DMS79 treated with DMSO at 0.1 percent for 48 hours (cell line): ENCODE measurements around the gene CRELD2.

Experiments used
- DNase-seq: peaks from one replicate; lab custom pipeline; 2025; lab: John Stamatoyannopoulos, UW

Gene CRELD2, protein sequence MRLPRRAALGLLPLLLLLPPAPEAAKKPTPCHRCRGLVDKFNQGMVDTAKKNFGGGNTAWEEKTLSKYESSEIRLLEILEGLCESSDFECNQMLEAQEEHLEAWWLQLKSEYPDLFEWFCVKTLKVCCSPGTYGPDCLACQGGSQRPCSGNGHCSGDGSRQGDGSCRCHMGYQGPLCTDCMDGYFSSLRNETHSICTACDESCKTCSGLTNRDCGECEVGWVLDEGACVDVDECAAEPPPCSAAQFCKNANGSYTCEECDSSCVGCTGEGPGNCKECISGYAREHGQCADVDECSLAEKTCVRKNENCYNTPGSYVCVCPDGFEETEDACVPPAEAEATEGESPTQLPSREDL

DNA sequence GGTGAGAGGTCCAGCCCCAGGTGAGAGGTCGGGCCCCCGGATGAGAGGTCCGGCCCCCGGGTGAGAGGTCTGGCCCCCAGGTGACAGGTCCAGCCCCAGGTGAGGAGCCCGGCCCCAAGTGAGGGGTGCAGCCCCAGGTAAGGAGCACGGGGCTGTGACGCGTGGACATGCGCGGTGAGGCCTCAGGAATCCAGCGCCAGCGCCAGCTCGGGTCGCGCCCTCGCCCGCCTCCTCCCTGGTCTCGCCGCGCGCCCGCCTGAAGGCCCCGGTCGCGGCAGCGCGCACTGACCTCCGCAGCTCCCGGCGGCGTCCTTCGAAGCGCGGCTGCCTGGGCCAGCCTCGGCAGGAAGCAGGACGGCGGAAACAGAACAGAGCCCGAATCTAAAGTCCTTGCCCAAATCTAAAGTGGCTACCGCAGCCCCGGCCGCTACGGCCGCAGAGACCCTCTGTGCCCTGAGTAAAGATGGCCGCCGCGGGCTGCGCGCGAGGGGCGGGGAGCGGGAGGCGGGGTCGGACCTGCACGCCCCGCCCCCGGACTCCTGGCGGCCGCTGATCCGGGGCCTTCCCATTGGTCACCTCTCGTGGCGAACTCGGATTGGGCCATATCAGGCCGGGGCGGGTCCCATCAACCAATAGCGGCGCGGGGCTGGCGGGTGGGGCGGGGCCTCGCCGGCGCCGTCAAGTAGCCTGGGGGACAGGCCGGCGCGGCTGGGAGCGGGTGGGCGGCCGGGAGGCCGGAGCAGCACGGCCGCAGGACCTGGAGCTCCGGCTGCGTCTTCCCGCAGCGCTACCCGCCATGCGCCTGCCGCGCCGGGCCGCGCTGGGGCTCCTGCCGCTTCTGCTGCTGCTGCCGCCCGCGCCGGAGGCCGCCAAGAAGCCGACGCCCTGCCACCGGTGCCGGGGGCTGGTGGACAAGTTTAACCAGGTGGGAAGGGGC is at the start of gene CRELD2, which contains the start of gene ALG12:
Gene CRELD2, plus strand, starts transcription at position 661 of the 937 bp plus-strand sequence. Its CDS starts 136 bp downstream, at position 797.
Gene ALG12, minus strand, starts transcription at position 465 of the 937 bp plus-strand sequence. CDS start 4,673 bp downstream, outside the sequence.
- peak; percentile 63 for DNase-seq

DNA sequence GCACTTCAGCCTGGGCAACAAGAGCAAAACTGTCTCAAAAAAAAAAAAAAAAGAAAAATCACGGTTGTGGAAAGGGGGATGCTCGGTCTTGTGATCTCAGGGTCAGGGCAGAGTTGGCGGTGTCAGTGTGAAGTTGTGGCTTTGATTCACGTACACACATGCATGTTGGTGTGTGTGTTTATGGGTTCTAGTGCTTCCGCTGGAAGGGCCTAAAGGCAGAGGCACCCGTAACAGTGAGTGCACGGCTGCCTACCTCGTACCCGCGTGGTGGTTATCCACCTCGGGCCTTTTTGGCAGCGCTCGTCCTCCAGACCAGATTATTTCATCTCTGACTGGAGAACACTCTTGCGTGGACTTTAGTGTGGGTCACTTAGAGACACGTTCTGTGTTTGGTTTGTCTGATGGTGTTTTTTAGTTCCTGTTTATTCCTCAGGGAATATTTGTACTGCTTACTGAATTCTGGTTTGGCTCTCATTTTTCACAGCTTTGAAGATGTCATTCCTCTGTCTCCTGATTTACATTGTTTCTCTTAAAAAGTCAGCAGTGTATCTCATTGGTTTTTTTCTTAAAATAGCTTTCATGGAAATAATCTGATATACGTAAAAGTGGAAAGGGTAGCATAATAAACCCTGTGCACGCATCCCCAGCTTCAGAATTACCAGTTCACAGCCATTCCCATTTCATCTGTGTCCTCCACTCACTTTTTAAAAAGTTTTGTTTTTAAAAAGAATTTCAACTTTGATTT is 49.2 kb upstream of the CRELD2 start:
- DNase-seq, result no peak

DNA sequence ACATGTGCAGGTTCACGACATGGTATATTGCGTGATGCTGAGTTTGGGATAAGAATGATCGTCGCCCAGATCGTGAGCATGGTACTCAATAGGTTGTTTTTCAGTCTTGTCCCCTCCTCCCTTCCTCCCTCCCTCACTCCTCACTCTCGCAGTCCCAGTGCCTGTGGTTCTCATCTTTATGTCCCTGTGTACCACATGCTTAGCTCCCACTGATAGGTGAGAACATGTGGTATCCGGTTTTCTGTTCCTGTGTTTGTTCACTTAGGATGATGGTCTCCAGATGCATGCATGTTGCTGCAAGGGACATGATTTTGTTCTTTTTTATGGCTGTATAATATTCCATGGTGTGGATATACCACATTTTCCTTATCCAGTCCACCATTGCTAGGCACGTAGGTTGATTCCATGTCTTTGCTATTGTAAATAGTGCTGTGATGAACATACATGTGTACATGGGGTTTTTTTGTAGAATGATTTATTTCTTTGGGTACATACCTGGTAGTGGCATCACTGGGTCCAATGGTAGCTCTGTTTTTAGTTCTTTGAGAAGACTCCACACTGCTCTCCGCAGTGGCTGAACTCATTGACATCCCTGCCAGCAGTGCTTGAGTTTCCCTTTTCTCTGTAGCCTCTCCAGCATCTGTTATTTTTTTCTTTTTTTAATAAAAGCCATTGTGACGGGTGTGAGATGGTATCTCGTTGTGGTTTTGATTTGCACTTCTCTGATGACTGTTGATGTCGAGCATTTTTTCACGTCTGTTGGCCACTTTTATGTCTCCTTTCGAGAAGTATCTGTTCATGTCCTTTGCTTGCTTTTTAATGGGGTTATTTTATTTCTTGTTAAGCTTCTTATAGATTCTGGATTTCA is 48.4 kb upstream of the CRELD2 start:
- no peak for DNase-seq

DNA sequence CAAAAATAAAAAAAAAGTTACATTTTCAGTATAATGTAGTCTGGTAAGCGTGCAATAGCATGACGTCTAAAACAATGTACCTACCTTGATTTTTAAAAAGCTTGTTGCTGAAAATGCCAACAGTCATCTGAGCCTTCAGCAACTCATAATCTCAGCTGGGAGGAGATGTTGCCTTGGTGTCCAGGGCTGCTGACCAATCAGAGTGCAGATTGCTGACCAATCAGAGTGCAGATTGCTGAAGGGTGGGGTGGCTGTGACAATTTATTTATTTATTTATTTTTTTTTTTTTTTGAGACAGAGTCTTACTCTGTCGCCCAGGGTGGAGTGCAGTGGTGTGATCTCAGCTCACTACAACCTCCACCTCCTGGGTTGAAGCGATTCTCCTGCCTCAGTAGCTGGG is 47.0 kb upstream of the CRELD2 start:
- no peak for DNase-seq

DNA sequence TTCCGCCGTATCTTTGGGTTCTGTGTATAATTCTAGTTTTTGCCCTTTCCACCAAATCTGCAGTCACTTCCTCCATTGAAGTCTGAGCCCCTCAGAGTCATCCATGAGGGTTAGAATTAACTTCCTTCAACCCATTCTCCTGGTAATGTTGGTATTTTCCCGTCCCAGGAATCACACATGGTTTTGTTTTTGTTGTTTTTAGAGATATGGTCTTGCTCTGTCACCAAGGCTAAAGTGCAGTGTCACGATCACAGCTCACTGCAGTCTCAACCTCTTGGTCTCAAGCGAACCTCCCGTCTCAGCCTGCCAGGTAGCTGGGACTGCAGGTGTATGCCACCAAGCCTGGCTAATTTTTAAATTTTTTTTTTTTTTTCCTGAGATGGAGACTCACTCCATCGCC is 46.1 kb upstream of the CRELD2 start:
- DNase-seq, result no peak

DNA sequence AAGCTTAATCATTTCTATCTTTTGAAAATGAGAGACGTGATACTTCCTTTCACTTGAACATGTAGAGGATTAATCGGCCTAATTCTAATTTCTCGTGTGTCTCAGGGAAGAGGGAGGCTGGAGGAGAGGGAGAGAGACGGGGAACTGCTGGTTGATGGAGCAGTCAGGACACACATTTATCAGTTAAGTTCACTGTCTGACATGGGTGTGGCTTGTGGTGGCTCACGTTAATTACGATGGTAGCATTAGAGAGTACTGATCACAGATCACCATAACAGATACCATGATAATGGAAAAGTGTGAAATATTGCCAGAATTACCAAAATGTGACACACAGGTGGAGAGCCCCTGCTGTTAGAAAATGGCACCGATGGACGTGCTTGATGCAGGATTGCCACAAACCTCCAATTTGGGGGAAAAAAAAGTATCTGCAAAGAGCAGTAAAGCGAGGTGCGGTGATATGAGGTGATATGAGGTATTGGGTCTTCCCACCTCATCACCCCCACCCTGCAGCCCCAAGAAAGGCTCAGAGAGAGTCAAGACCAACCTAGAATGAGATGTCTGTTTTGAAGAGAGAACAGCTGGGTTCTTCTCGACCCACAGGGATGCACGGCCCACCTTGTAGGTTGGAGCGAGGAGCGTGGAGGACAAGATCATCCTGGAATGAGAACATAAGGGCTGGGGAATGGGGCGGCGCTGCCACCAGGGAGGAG is 45.0 kb upstream of the CRELD2 start:
- no peak for DNase-seq

DNA sequence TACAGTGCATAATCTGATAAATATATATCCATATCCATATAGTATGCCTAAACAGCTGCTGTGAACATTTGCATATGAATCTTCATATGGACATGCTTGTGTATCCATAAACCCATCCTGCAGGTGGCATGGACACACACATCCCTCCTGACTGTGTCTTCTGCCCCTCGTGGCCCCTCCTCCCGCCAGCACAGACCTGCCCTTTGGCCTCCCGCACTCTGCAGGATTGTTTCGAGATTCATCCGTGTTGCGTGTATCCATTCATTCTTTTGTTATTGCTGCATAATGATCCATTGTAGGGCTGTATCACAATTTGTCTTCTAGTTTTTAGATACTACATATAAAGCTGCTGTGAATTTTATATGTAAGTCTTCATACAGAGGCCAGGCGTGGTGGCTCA is 40.8 kb upstream of the CRELD2 start:
- DNase-seq, result no peak

DNA sequence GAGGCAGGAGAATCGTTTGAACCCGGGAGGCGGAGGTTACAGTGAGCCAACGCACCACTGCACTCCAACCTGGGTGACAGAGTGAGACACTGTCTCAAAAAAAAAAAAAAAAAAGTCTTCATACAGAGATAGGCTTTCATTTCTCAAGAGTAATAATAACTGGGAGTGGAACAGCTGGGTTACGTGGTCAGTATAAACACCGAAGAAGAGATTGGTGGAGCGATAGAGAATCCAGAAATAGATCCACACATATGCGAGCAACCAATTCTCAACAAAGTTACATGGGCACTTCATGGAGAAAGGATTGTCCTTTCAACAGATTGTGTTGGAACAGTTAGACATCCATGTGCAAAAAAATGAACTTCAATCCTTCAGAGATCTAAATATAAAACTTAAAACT is 40.2 kb upstream of the CRELD2 start:
- DNase-seq, result no peak

DNA sequence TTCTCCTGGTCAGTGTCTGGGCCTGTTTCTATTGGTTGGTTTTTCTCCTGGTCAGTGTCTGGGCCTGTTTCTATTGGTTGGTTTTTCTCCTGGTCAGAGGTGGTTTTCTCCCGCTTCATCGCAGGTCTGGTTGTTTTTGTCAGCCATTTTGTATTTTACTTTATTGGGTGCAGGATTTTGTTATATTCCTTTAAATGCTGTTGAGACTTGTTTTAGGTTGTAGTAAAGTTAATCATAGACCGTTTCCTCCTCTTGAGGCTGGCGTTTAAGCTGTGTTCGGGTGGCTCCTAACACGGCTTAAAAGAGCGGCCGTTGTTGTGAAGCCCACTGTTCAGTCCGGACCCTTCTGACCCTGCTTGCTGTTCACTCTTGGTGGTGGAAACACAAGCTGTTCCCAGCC is 38.6 kb upstream of the CRELD2 start:
- no peak for DNase-seq

DNA sequence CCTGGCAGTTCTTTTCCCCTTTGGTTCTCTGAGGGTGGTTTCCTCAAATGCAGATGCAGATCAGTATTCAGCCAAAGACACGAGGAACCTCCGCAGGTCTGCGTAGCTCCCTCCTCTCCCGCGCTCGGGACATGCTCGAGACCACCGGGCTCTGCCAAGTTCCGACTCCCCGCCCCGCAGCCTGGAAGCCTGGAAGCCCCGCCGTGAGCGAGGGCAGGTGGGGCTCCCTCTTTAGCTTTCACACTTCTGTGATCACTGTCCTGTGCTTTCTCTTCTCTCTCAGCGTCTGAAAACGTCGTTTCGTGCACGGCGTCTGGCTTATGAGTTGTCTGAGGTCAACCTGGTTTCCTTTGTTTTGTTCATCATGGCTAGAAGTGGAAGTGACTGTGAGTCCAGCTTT is 38.2 kb upstream of the CRELD2 start:
- no peak for DNase-seq

DNA sequence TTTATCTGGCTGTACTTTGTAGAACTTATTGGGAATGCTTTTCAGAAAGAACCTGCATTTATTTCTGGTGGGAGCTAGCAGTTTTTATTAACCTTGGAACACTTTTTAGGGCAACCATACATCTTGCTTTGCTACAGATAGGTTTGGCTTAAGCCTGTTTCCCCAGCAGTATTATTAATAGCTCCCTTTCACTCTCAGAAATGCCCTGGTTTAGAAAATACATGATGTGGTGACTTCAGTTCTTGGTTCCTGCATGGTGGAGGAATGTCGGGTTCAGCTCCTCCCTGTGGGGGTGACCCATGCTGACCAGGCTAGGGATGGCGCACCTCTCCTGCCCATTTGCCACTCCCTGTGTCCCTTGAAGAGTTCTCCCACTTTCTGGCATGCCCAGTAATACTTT is 36.6 kb upstream of the CRELD2 start:
- DNase-seq, result no peak

DNA sequence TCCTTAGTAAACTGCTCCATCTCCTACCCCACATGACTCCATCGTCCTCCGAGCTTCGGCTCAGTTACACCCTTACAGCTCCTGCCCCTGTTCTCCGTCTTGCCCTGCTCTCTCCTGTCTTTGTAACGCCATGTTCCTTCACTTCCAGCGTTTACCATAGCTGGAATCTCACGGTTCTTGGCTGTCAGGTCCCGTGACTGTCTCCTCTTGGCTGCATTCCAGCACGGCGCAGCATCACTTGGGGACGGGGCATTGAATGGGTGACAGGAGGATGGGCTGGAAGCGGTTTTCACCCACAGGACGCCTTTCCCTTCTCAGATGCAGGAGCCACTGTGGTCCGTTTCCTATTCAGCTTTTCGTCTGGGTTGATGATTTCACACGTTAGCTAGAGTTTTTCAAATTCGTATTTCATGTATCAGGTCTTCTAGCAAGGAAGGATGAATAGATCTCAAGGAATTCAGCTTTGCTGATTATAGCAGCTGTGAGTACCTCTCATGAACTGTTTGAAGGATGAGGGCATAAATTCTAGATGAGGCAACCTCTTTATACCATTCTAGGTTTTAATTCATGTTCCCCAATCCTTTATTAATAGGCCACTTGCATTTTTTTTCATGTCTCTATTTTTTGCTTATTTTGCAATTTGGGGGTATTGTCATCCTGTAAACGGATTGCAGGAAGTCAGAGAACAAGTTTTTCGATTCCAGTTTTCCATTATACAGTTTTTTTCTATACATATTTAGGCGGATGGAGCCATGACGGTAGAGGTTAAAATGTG is 35.7 kb upstream of the CRELD2 start:
- DNase-seq, result no peak

DNA sequence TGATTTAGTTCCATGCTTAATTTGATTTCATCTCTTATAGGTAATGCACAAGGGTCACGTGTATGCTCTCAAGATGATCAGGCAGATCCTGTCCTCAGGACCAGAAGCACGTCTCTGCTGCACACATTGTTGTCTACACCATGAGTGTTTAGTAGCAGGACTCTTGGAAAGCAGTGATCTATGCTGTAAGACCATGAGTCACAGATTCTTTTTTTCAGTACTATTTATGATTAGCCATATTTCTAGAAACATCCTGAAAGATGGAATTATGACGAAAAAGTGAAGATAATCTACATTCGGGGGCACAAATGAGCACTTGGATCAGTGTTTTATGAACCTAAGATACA is 35.2 kb upstream of the CRELD2 start:
- no peak for DNase-seq

DNA sequence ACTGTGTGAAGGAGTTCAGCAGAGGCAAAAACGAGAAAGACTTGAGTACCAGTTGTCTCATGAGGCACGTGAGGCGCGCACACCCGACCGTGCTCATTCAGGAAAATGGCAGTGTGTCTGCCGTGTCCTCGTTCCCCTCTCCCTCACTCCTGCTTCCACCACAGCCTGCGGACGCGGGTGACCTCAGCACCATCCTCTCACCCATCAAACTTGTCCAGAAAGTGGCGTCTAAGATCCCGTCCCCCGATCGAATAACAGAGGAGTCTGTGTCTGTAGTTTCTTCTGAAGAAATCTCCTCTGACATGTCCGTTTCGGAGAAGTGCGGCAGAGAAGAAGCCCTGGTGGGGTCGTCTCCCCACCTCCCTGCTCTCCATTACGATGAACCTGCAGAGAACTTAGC is 34.4 kb upstream of the CRELD2 start:
- DNase-seq, result no peak

DNA sequence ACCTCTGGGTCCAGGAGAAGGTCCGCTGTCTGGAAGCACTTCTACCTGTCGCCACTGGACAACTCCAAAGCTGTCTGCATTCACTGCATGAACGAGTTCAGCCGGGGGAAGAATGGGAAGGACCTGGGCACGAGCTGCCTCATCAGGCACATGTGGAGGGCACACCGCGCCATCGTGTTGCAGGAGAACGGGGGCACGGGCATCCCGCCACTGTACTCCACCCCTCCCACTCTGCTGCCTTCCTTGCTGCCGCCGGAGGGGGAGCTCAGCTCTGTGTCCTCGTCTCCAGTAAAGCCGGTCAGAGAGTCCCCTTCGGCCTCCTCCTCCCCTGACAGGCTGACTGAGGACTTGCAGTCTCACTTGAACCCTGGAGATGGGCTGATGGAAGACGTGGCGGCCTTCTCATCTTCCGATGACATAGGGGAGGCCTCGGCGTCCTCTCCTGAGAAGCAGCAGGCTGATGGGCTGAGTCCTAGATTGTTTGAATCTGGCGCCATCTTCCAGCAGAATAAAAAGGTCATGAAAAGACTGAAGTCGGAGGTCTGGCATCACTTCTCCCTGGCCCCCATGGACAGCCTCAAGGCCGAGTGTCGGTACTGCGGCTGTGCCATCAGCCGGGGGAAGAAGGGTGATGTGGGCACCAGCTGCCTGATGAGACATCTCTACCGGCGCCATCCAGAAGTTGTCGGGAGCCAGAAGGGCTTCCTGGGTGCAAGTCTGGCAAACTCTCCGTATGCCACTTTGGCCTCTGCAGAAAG is 33.8 kb upstream of the CRELD2 start:
- DNase-seq, result no peak

DNA sequence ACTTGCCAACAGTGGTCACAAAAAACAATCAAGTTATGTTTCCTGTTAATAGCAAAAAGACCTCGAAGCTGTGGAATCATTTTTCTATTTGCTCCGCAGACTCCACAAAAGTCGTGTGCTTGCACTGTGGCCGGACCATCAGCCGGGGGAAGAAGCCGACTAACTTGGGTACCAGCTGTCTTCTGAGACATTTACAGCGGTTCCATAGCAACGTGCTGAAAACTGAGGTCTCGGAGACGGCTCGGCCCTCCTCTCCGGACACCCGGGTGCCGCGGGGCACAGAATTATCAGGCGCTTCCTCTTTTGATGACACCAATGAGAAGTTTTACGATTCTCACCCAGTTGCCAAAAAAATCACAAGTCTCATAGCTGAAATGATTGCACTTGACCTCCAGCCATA is 33.2 kb upstream of the CRELD2 start:
- DNase-seq, result no peak

DNA sequence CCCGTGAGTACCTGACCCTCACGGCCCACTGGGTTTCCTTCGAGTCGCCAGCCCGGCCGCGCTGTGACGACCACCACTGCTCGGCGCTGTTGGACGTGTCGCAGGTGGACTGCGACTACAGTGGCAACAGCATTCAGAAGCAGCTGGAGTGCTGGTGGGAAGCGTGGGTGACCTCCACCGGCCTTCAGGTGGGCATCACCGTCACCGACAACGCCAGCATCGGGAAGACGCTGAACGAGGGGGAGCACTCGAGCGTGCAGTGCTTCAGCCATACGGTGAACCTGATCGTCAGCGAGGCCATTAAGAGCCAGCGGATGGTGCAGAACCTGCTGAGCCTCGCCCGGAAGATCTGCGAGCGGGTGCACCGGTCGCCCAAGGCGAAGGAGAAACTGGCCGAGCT is 32.6 kb upstream of the CRELD2 start:
- DNase-seq, result no peak

DNA sequence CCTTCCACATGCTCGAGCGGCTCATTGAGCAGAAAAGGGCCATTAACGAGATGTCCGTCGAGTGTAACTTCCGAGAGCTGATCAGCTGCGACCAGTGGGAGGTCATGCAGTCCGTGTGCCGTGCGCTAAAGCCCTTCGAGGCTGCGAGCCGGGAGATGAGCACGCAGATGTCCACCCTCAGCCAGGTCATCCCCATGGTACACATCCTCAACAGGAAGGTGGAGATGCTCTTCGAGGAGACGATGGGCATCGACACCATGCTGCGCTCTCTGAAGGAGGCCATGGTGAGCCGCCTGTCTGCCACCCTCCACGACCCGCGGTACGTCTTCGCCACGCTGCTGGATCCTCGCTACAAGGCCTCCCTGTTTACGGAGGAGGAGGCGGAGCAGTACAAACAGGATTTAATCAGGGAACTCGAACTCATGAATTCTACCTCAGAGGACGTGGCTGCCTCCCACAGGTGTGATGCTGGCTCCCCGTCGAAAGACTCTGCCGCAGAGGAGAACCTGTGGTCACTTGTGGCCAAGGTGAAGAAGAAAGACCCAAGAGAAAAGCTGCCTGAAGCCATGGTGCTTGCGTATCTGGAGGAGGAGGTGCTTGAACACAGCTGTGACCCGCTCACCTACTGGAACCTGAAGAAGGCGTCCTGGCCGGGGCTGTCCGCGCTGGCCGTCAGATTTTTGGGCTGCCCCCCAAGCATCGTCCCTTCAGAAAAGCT is 31.9 kb upstream of the CRELD2 start:
- no peak for DNase-seq

DNA sequence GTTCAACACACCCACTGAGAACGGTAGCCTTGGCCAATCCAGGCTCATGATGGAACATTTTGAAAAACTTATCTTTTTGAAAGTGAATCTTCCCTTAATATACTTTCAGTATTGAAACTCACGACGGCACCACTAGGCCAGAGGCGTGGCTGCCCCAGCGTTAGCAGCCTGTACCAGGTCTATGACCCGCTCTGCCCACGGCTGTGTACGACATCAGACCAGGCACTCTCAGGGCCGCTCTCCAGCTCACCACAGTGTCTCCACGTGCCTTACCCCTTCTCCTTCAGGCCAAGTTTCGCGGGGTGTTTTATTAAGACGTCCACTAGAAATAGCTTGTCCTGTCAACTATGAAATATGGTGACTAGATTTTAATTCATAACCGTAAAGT is 31.4 kb upstream of the CRELD2 start:
- no peak for DNase-seq
